ENCODE measurements around the gene SH3PXD2B. TPM values are rescaled to one million over a fixed set of nuclear protein-coding genes. Genes with fewer than 3 reads are reported as not detected.
"Not testable (repeated sequence)": the region's sequence is repeated elsewhere in the genome, so short reads cannot be mapped to it uniquely, and the experiment has no call there.

The SH3PXD2B gene
- total RNA-seq, 1 donor: 28.1 TPM

- DNase-seq (ENCODE audit: low read depth): no peak
- H3K4me3 ChIP-seq (ENCODE audit: low read depth, low read length): no peak overlapping the region
- TF ChIP-seq CTCF (IDR thresholded peaks at IDR 0.05; ENCODE audit: insufficient read depth, low read depth, low read length): no peak
These were observed 51.7 kb downstream of the SH3PXD2B start for GRCh38 chr5:172402531-172403188.

- not testable (repeated sequence) for H3K4me3 ChIP-seq (ENCODE audit: low read depth, low read length)
These were observed 52.3 kb downstream of the SH3PXD2B start for GRCh38 chr5:172402031-172402430.

GRCh38 chr5:172399826-172400225 is 54.5 kb downstream of the SH3PXD2B start:
- TF ChIP-seq CTCF (IDR thresholded peaks at IDR 0.05; ENCODE audit: insufficient read depth, low read depth, low read length): no peak
- H3K4me3 ChIP-seq (ENCODE audit: low read depth, low read length): no peak overlapping the region

More at GRCh38 chr5:172402031-172402430, 52.3 kb downstream of the SH3PXD2B start:
- DNase-seq (ENCODE audit: low read depth): peak; percentile 37

GRCh38 chr5:172399336-172399735 is 55.0 kb downstream of the SH3PXD2B start:
- TF ChIP-seq CTCF (IDR thresholded peaks at IDR 0.05; ENCODE audit: insufficient read depth, low read depth, low read length): no peak
- DNase-seq (ENCODE audit: low read depth): no peak
- H3K4me3 ChIP-seq (ENCODE audit: low read depth, low read length): no peak overlapping the region

More at GRCh38 chr5:172399826-172400225, 54.5 kb downstream of the SH3PXD2B start:
- DNase-seq (ENCODE audit: low read depth): no peak

- DNase-seq (ENCODE audit: low read depth); H3K4me3 ChIP-seq (ENCODE audit: low read depth, low read length): not testable (repeated sequence)
These were observed 55.7 kb downstream of the SH3PXD2B start for GRCh38 chr5:172398645-172399044.

- DNase-seq (ENCODE audit: low read depth); H3K4me3 ChIP-seq (ENCODE audit: low read depth, low read length): not testable (repeated sequence)
These were observed 57.3 kb downstream of the SH3PXD2B start for GRCh38 chr5:172396994-172397393.

- no peak for DNase-seq (ENCODE audit: low read depth)
- H3K4me3 ChIP-seq (ENCODE audit: low read depth, low read length): no peak overlapping the region
- TF ChIP-seq CTCF (IDR thresholded peaks at IDR 0.05; ENCODE audit: insufficient read depth, low read depth, low read length): no peak
These were observed 58.1 kb downstream of the SH3PXD2B start for GRCh38 chr5:172396220-172396619.

GRCh38 chr5:172395483-172395882 is 58.8 kb downstream of the SH3PXD2B start:
- no peak overlapping the region for H3K4me3 ChIP-seq (ENCODE audit: low read depth, low read length)
- no peak for TF ChIP-seq CTCF (IDR thresholded peaks at IDR 0.05; ENCODE audit: insufficient read depth, low read depth, low read length)
- peak; percentile 34 for DNase-seq (ENCODE audit: low read depth)
